HL-60/S4 (cell line): ENCODE data around the gene DENND4A.

ENCODE experiments used
- in situ Hi-C: fragments of 300-500 bp; cut with MboI; formaldehyde crosslinking; loops from 2 replicates; pipeline ENCODE4 v1.14.3; 2022; ENCODE audit warnings: low sequenced_read_pairs

The DENND4A gene

GRCh38 chr15:65611888-65612615, 180.0 kb downstream of the DENND4A start:
- in situ Hi-C loops, result no loop called here

- in situ Hi-C loops, result no loop called here
These were observed 181.0 kb downstream of the DENND4A start, which contains the start of gene INTS14 for GRCh38 chr15:65610871-65611718. INTS14 (minus strand) TSS chr15:65611131; CDS start chr15:65607380, 3,751 bp downstream.
